GM19043 (cell line): ENCODE measurements around the gene CACNA2D3.
"Not testable (repeated sequence)": the region's sequence is repeated elsewhere in the genome, so short reads cannot be mapped to it uniquely, and the experiment has no call there.

Experiments
- ATAC-seq: cut with Tn5 transposase; IDR thresholded peaks from one replicate; pipeline ENCODE4 v1.9.1; 2021; ENCODE audit warnings: low read depth; ENCODE audit not compliant: unreplicated experiment

Gene CACNA2D3

DNA sequence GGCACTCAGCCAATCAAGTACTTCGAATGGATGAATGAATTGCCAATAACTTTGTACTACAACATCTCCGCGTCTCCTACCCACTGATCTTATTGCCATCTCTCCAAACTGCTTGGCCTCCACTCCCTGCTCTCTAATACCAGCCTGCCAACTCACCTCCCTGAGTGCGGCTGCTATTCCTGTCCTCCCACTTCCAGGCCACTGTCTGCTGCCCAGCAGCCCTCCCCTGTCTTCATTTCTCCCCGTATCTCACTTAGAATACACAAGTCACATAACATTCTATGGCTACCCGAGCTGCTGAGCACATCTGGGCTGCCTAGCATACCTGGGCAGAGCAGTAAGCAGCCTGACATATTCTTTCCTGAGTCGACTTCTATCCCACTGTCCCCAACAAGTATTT, 955.4 kb downstream of the CACNA2D3 start:
- no peak for ATAC-seq

DNA sequence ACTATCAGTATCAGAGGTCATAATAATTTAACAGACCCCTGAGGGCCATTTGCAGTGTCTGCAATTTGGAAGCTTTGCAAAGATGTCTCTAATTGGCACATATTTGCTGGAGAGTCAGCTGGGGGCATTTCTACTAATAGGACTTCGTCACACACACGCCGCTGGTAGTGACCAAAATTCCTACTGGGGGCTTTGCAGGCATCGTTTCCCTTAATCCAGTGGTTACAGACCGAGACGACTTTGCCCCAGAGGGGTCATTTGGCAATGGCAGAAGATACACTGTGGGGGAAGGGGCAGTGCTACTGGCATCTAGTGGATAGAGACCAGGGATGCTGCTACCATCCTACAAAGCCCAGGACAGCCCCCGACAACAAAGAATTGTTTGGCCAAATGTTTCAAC, 956.5 kb downstream of the CACNA2D3 start:
- ATAC-seq, result no peak

DNA sequence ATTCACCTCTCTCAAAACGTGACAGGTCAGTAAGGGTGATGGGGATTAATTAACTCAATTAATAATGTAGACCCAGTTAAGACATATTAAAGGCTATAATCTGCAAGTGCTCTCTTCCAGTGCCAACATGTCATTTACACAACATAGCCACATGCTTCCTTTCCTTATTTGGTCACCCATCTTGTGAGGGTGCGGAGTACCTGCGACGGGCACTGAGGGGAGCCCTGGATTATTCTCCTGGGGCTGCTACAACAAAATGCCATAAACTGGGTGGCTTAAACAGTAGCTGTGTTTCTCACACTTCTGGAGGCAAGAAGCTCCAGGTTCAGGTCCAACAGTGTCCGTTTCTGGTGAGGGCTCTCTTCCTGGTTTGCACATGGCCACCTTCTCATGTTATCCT, 962.9 kb downstream of the CACNA2D3 start:
- no peak for ATAC-seq

DNA sequence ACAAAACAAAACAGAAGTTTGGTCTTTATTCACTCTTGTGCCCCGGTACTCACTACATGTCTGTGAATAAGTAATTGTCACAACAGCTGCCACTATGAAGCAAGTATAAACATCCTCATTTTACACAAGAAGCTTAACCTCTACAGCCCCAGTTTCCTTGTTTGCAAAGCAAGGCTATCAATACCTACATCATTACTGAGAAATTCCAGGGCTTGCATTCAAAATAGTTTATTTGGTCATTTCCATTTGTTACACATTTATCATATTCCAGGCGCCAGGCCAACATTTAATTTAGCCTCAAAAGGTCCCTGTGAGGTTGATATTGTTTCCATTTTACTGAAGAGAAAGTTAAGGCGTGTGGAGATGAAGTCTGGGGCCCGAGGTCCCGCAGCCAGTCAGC, 966.9 kb downstream of the CACNA2D3 start:
- ATAC-seq, result no peak

DNA sequence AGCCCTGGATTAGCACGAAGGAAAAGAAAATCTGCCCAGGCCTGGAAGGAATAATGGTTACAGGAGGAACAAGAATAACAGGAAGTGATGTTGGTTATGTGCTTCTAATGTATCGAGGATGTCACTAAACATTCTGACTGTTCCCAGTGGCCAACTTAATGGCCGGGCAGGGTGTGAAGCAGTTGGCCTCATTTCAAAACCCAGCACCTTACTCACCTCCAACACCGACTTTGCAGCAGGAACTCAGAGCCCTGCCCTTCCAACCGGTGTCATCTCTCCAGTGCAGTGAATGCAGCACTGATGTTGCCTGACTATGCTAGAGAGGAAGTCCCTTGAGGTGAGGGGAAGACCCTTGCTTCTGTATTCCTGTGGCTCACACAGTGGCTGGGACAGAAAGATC, 967.9 kb downstream of the CACNA2D3 start:
- no peak for ATAC-seq

DNA sequence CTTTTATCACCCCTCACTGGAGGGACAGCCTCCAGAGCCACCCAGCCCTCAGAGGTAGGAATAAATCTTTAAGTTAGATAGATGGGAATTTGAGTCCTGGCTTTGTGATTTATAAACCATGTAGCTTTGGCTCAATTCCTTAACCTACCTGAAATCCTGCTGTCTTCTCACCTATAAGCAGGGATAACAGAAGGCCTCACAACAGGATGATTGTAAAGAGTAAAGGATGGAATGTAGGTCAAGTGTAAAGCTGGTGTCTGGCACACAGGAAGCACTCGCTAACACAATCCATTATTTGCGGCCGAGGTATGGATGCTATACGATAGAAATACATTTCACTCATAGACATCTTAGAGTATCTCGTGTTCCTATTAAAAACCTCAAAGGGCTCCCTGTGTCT, 968.4 kb downstream of the CACNA2D3 start:
- no peak for ATAC-seq

DNA sequence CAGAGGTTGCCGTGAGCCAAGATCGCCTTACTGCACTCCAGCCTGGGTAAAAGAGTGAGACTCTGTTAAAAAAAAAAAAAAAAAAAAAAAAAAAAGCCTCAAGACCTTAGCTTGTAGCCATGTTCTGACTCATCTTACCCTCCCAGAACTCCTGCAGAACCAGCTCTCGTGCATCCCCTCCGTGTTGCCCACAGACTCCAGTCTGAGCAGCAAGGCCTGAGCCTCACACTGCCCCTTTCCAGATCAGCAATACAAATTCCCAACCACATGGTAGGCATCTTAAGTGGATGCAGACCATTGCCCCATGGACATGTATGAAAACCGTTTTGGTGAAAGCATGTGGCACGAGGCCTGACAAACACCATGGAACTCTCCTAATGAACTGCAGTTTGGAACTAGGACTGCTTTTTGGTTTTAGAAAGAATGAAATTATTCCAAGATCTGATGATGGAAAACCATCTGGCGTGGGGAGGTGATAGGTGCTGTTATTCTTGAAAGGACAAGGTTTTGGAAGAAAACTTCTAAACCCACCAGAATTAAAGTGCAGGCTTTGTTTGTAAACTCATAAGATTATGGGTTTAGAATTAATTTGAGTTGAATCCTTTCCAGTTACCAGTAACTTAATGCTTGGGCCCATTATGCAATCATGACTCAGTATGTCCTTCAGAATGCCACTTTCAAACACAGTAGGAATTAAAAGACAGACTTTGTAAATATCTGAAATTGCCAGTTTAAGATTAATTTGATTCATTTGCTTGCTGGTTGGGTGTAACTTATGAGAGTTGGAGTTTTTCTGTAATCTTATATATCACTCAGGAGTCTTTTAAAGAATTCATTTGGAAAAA, 969.3 kb downstream of the CACNA2D3 start:
- no peak for ATAC-seq

DNA sequence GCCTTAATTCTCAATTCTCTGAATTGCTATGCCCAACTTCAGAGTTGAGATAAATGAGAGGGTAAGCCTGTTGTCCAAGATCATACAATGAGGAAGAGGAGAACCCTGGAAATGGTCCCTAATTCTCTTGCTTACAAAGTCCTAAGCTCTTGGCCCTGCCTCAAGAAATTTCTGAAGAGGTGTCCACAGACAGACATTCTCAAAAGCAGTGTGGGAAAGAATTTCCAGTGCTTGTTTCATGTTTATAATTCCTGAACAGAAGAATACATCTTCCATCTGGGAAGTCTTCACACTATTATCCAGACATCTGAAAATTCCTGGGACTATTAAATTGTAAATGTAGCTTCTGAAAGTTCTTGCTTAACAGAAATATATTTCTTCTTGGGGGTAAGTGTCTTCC, 972.3 kb downstream of the CACNA2D3 start:
- no peak for ATAC-seq

DNA sequence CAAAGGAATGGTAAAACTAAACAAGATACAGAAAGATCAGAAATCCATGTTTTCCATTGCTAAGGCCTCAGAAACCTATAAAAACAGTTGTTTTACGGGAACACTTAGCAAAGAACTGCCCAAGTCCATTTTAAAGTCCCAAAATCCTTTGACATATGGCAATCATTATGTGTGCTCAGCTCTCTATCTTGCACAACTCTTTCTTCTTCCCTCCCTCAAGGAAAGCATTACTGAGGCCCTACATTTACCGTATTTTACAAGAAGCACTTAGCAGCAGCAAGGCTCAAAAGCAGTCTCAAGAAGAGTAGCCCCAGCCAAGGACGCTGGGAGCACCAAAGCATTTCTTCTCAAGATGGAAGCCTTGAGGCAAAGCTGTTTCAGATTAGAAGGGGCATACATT, 975.1 kb downstream of the CACNA2D3 start:
- ATAC-seq, result no peak

DNA sequence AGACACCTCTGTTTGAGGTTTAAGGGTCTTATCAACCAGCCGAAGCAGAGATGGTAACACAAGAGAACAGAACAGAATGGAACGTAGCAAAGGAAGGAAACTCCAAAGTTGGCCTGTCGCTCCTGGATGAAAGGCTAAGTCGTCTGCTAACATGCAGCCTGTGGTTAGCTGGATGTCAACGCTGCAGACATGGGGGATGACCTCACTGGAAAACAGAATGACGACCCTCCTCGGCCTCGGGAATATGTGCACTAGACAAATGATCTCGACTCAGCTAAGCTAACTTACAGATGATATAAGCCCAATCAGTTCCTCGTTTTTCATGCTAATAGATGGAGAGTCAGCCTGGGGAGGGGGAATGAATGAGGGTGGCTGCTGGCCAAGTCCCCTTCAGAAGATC, 983.3 kb downstream of the CACNA2D3 start:
- no peak for ATAC-seq

DNA sequence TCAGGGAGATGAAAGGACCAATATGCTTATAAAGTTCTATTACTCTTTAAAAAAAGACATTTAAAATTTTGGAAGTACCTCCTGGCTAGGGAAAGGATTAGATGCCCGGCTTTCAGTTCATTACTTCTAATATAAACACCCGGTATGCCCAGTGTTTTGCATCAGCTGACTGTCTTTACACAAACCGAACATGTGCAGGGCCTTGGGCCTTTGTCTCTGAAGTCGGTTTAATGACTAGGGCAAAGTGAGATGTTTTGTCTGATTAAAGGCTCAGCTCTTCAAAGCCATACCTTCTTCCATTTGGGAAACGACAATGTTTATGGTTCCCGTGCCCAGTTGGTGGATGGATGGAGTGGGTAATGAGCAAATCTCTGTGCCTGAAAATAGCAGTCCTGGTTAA, 984.8 kb downstream of the CACNA2D3 start:
- no peak for ATAC-seq

DNA sequence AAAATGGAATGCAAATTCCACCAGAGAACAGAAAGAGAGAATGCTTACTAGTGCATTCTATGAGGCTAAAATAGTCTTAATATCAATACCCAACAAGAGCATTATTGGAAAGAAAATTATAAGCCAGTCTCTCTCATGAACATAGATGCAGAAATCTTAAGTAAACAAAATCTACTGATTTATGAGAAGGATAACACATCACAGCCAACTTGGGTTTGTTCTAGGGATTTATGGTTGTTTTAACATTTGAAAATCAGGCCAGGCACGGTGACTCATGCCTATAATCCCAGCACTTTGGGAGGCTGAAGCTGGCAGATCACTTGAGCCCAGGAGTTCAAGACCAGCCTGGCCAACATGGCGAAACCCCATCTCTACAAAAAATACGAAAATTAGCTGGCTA, 989.6 kb downstream of the CACNA2D3 start:
- not testable (repeated sequence) for ATAC-seq

DNA sequence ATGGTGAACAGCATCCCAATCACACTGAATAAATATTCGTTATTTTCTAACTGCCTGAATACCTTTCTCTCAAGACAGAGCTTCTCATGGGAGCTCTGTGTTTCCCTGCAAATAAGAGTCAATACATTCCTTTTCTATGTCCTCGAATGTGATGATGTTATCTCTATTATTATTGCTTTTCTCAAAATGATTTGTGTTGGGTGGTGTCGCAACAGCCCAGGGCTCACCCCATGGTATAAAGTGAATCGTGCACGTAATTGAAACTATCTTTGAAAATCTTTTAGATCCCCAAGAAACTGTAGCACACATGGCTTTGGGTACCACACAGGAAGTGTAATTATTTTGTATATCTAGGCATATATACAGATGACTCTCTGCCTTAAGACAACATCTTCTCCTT, 996.1 kb downstream of the CACNA2D3 start:
- no peak for ATAC-seq

DNA sequence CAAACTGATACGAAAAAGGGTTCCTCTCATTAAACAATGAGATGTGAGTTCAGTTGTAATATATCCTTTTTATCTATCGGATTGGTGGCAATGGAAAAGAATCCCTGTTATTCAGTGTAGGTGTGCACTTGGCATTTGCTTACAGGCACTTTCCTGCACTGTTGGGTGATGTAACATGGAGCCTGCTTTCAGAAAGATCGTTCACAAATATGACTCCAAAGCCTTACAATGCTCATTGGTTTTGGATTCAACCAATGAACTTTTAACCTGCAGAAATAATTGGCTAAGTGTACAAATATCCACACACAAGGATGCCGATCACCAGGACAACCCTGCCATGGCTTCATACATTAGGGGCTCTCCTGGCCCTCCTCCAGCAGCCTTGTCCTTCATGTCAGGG, 996.9 kb downstream of the CACNA2D3 start:
- no peak for ATAC-seq

DNA sequence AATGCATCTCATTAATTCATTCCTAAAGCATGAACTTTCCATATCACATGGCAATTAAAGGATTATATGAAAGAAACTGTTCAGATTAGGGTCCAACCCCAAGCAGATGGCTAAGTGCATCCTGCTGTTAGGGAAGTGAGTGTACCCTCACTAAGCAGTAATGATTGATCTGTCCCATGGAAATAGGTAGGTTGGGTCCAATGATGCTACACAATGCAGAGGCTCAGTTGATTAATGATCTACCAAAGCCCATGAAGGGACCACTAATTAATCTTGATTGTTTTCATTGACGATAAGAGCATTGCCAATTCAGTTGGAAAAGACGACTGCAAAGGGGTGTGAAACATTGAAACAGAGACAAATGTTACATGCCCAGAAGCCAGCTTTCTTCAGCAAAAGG, 1000.0 kb downstream of the CACNA2D3 start:
- no peak for ATAC-seq
